ENCODE data around the gene ROGDI.
A peak's percentile ranks its signal among the peaks of the same experiment; 100 is the strongest.

The ROGDI gene

GRCh38 chr16:4813251-4814003 lies 11.0 kb upstream of the ROGDI start:
- no peak for DNase-seq

GRCh38 chr16:4811773-4812172 lies 9.3 kb upstream of the ROGDI start:
- DNase-seq: no peak

GRCh38 chr16:4811242-4811641 lies 8.8 kb upstream of the ROGDI start:
- DNase-seq: no peak

- no peak for DNase-seq
Measured at GRCh38 chr16:4806280-4806679, 3.8 kb upstream of the ROGDI start.

GRCh38 chr16:4805231-4805630 lies 2.8 kb upstream of the ROGDI start:
- no peak for DNase-seq

GRCh38 chr16:4803898-4804762 lies 1.7 kb upstream of the ROGDI start:
- DNase-seq: no peak

GRCh38 chr16:4803401-4803844 lies 990 bp upstream of the ROGDI start:
- DNase-seq: no peak

GRCh38 chr16:4802659-4803287 lies 340 bp upstream of the ROGDI start:
- peak; percentile 91 to 93 for DNase-seq

- no peak for DNase-seq
Measured at GRCh38 chr16:4801051-4801961, 1.1 kb downstream of the ROGDI start.

- DNase-seq: no peak
Measured at GRCh38 chr16:4800290-4801041, 2.0 kb downstream of the ROGDI start.

- no peak for DNase-seq
Measured at GRCh38 chr16:4799171-4799855, 3.1 kb downstream of the ROGDI start.

GRCh38 chr16:4798456-4798855 lies 4.0 kb downstream of the ROGDI start:
- no peak for DNase-seq

GRCh38 chr16:4797805-4798252 lies 4.6 kb downstream of the ROGDI start:
- DNase-seq: no peak

GRCh38 chr16:4796982-4797804 lies 5.2 kb downstream of the ROGDI start:
- DNase-seq: no peak

GRCh38 chr16:4795828-4796572 lies 6.4 kb downstream of the ROGDI start:
- DNase-seq: no peak

GRCh38 chr16:4795181-4795827 lies 7.1 kb downstream of the ROGDI start, which contains the start of gene SMIM22:
Gene SMIM22, plus strand, starts transcription at chr16:4795369. Its CDS starts 366 bp downstream, at chr16:4795735.
- no peak for DNase-seq

GRCh38 chr16:4792951-4793513 lies 9.4 kb downstream of the ROGDI start:
- DNase-seq: no peak

- DNase-seq: no peak
Measured at GRCh38 chr16:4790871-4791270, 11.6 kb downstream of the ROGDI start.
